HCEC 1CT (cell line): ENCODE measurements around the gene CIB4.

Experiments
- DNase-seq: peaks from one replicate; pipeline ENCODE4 v3.0.0-alpha.2; 2017

CIB4 gene

DNA sequence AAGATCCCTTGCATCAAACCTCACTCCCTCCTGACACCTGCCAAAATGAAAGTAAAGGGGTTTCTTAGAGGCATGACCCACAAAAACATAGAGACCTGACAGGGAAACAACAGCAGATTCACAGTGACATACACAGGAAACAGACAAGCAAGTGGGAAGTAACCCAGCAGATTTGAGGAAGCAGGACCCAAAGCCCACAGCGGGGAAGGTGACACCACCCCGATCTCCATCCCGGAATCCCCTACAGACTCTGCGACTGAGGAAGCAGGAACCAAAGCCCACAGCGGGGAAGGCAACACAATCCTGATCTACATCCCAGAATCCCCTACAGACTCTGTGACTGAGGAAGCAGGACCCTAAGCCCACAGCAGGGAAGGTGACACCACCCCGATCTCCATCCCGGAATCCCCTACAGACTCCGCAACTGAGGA, 21.6 kb downstream of the CIB4 start:
- no peak for DNase-seq

DNA sequence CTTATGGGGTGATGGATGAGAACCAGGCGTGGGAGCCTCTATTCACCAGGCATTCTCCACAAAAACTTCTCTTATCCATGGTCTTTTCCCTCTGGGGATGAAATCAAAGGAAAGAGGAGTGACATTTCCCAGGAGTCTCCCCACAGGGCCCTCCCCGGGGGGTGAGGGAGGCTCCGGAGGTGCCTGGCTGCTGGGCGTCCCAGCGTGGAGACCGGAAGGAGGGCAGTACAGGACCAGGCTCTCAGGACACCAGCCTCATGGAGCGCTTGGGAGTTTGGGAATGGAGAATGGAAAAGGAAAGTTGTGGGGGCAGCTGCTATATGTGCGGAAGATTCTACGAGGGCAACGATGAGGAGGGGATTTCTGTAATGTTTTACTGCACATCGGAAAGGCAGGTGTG, 22.1 kb downstream of the CIB4 start:
- no peak for DNase-seq

DNA sequence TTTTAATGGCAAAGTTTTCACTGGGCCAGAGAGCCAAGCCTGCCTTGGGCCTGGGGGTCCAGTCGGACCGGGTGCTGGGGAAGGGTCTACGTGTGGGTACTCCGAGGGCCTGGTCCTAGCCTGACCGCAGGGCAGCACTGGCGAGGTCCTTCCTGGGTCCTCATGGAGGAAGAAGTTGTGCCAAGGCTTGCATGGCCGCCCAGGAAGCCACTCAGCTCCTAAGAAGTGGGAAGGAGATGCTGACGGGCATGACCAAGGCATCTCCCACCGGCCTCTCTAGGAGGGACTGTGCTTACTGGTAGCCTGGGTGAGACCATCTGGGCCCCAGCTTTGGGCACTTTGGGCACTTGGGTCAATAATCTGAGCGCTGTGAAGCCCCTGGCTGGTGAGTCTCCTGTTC, 22.6 kb downstream of the CIB4 start:
- DNase-seq: no peak

- no peak for DNase-seq
Measured at GRCh38 chr2:26617588-26618083, 23.5 kb downstream of the CIB4 start.

DNA sequence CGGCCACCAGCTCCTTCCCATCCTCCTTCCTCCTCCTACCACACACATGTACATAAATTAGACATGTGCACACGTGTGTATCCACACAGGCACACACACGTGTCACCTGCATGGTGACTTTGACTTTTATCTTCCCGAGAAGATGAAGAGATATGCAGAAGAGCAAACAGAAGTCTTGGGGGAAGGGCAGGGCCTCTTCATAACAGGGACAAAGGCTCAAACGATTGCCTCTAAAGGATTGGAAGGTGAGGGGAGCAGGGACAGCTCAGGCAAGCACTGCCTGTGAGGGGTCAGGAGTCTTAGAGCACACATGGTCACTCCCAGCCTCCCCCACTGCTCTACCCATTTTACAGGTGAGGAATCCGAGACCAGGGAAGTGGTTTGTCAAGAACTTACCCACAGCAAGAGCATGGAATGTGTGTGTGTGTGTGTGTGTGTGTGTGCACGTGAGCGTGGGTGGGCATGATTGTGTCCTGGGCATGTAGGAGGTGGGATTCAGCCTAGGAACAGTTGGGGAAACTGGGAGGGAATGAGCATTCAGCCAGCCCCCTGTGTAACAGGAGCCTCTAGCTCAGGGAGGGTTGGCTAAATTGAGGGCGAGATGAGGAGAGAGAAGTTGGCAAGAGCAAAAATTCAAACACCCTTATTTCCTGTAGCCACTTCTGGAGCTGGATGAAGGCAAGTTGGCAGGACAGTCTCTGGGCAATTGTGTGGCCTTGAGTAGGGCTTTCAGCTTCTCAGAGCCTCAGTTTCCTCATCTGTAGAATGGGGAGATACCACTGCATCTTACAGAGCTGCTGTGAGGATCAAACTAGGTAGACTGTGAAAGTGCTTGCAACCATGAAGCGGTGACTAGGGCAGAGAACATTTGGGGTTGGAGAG, 24.2 kb downstream of the CIB4 start:
- DNase-seq: no peak

DNA sequence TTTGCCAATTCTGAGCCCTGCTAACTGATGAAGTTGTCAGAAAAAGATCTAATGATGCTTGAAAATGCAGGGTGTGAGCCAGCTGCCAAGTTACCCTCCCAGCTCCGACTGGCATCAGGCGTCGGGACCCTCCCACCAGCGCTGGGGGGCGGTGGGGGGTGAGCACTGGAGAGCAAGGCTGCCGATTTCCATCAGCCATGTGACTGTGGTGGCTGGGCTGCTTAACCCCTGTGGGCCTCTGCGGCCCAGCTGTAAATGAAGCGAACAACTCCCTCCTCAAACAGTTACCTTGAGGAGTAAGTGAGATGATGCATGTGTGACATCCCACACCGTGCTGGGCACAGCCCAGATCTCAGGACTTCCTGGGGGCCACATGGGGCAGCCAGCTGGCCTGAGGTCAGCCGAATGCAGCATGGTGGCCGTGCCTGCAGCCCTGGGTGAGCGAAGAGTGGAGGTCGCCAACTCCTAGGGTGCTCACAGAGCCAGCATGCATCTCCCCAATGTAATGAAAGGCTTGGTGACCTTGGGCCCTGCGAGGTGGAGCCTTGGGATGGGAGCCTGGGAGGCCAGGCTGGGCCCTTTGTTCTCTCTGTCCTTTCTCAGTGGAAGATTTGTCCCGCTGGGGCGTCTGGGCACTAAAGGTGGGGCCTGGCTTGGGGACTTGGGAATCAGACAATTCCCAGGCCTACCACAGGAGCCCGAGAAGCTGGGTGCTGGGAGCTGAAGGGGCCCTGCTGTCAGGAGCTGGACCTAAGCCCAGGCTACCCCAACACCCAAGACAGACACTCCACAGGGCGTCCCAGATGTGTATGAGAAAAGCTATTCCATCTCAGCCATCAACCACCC, 25.1 kb downstream of the CIB4 start:
- DNase-seq: no peak

DNA sequence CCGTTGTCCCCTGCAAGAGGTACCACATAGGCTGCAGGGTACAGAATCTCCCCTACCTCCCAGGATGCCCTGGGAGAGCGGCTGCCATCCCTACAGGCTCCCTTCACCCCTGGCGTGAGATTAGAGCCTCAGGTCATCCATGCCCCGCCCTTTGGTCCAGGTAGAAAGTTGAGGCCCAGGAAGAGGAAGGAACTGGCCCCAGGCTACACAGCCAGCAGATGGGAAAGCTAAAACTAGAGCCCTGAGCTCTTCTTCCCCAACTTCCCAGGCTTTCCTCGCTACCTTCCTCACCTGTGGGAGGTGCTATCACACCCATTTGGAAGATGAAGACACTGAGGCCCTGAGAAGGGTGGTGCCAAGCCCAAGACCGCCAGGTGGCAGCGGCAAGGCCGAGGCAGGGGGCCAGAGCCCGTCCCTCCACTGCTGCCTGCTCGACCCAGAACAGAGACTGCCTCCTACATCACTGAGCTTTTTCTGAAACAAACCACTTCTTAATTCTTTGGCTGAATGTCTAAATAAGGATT, 25.8 kb downstream of the CIB4 start:
- no peak for DNase-seq

- no peak for DNase-seq
Measured at GRCh38 chr2:26614216-26615138, 26.7 kb downstream of the CIB4 start.

DNA sequence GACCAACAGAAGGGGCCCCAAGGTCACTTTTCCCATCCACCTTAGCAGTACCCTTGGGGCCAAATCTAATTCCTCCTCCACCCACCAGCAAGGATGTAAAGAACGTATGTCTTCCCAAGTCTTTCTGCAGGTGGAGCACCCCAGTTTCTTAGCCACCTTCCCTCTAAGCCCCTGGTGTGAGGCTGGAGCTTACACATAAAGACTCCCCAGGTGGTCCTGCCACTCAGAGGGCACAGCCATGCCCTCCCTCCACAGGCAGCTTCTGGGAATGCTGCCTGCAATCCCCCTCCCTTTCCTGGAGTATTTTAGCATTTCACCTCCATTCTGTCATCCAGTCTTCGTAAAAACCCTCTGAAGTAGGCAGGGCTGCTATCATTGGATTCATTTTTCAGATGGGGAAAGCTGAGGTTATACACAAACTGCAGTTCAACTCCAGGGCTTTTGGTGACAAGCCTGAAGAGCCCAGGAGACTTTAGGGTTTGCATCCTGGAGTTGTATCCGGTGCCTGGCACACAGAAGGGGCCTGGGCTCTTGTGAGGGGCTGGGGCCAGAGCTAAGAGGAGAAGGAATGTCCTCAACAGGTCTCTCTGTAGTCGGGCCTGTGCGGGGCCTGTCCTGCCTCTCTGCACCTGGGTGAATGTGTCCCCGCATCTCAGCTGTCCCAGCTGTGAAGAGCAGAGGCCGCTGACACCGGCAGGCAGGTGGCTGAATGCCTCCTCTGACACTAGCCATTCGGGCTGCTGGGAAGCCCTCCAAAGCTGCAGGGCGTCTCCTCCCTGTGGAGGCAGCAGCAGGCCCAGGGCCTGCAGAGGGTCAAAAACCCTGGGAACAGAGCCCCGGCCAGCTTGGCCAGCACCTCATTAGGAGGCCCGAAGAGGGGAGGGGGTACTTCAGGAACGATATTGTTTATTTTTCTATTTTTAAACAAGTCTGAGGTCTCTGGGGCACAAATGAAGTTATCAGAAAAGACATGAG, 27.6 kb downstream of the CIB4 start:
- DNase-seq: no peak

GRCh38 chr2:26612522-26613240, 28.5 kb downstream of the CIB4 start:
- no peak for DNase-seq

DNA sequence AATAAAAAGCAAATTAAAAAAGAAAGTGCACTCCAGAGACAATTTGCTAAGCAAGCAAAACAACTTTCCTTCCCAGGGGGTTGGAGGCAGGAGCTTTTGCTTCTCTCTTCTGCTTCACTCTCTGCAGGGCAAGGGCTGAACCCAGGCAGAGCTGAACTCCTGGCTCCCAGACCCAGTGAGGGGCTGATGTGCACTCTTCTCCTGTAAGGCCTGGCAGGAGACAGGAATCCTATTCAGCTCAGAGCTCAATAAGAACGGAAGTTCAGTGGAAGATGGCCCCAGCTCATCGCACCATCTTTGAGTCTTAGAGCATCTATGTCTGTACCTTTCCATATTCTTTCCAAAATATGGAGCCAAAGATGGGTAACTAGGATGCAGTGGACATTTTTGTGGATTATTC, 29.1 kb downstream of the CIB4 start:
- DNase-seq: no peak

- DNase-seq: no peak
Measured at GRCh38 chr2:26610504-26611335, 30.4 kb downstream of the CIB4 start.

DNA sequence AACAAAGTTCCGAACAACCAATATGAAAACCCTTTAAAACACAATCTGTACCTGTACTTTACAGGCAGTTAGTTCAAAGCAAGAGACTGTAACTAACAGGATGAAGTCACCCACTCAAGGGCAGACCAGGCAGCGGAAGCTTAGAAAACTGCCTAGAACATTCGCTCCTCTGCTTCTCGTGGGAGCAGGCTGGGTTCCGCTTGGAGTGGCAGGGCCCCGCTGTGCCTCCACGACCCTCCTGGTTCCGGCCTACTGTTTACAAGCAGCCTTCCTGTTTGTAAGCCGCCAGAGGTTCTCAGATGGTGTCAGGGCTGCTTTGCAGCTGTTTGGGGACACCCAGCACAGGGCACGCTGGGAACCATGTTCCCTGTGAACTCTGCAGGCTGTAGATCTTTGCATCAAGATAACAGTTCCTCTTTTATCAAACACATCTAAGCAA, 31.3 kb downstream of the CIB4 start:
- no peak for DNase-seq

DNA sequence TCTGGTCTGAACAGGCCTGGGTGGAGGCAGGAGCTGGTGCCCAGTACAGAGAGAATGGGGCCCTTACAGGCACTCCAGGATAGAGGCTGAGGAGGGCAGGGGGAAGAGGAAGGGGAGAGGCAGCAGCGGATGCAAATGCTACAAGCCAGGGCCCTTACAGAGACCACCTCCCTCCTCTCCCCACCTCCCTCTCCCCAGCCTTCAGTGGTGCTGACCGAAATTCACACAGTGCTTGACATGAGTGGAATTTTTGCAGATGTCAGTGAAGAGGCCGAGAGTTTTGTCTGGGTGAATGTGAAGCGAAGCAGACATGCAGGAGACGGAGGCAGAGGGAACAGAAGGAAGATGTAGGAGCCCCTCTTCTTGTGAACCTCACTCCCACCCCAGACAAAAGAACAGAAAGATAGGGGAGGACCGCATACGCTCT, 31.9 kb downstream of the CIB4 start:
- DNase-seq: no peak

- no peak for DNase-seq
Measured at GRCh38 chr2:26608557-26608956, 32.6 kb downstream of the CIB4 start.

DNA sequence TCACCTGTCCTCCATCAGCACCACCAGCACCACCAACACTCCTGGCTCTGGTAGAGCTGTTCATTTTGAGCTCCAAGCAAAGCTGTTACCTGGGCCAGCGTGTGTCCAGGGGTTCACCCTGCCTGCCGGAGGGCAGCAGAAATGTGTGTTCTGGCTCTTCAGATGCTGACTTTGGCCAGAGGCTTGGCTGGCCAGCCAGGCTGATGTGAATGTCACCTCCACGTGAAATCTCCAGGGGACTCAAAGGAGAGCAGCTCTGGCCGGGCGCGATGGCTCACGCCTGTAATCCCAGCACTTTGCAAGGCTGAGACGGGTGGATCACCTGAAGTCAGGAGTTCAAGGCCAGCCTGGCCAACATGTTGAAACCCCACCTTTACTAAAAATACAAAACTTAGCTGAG, 33.5 kb downstream of the CIB4 start:
- DNase-seq: no peak

DNA sequence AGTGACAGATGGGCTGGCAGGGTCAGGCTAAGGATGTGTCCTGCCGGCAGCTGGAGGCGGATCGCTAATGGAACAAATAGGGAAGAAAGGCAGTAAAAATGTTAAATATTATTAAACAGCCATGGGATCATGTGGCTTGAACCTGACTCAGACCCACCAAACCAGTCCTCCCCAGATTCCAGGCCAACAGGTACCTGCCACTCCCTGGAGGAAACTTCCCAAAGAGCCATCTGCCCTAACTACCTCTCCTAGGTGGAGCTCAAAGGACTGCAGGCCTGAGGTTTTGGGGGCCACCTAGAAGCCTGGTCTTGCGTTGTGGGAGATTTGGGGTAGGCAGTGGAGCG, 34.3 kb downstream of the CIB4 start:
- DNase-seq: no peak

- no peak for DNase-seq
Measured at GRCh38 chr2:26605999-26606846, 34.9 kb downstream of the CIB4 start.
